ENCODE data around the gene CD300H.
"Not testable (repeated sequence)": the region's sequence is repeated elsewhere in the genome, so short reads cannot be mapped to it uniquely, and the experiment has no call there.

CD300H gene

GRCh38 chr17:74584292-74585060 lies 17.2 kb upstream of the CD300H start:
- H3K27ac ChIP-seq = no peak overlapping the region
- TF ChIP-seq ZFX (IDR thresholded peaks at IDR 0.05) (no peak), CTCF (conservative IDR thresholded peaks at IDR 0.05) (no peak)

- no peak for TF ChIP-seq CTCF (conservative IDR thresholded peaks at IDR 0.05)
- H3K27ac ChIP-seq = no peak overlapping the region
Observed at GRCh38 chr17:74582633-74583032, 15.3 kb upstream of the CD300H start.

- H3K27ac ChIP-seq = no peak overlapping the region
- no peak for TF ChIP-seq CTCF (conservative IDR thresholded peaks at IDR 0.05)
Observed at GRCh38 chr17:74579900-74580299, 12.6 kb upstream of the CD300H start.

GRCh38 chr17:74578979-74579378 lies 11.7 kb upstream of the CD300H start:
- H3K27ac ChIP-seq = no peak overlapping the region
- TF ChIP-seq ZFX (IDR thresholded peaks at IDR 0.05) = no peak
- no peak for TF ChIP-seq CTCF (conservative IDR thresholded peaks at IDR 0.05)

GRCh38 chr17:74574489-74575142 lies 7.3 kb upstream of the CD300H start:
- no peak overlapping the region for H3K27ac ChIP-seq

GRCh38 chr17:74573635-74574034 lies 6.3 kb upstream of the CD300H start:
- not testable (repeated sequence) for H3K27ac ChIP-seq

More at GRCh38 chr17:74574489-74575142, 7.3 kb upstream of the CD300H start:
- TF ChIP-seq ZFX (IDR thresholded peaks at IDR 0.05) = no peak
- TF ChIP-seq CTCF (conservative IDR thresholded peaks at IDR 0.05) = no peak

- H3K27ac ChIP-seq = no peak overlapping the region
- TF ChIP-seq CTCF (conservative IDR thresholded peaks at IDR 0.05) (no peak), ZFX (IDR thresholded peaks at IDR 0.05) (no peak)
Observed at GRCh38 chr17:74573169-74573568, 5.9 kb upstream of the CD300H start.
